GM06990 (cell line): ENCODE results near the gene LPP.

Source experiments
- DNase-seq: peaks from one replicate; pipeline ENCODE4 v3.0.0-alpha.2; 2011; ENCODE audit not compliant: insufficient read length; ENCODE audit errors: extremely low read depth
- H3K27me3 ChIP-seq: replicated peaks from 2 replicates; pipeline ENCODE4 v1.6.0; 2011; ENCODE audit warnings: low read length; ENCODE audit not compliant: control insufficient read depth, insufficient read depth
- H3K36me3 ChIP-seq: 2 replicates; pipeline ENCODE4 v1.5.1; 2011; ENCODE audit warnings: low read length; ENCODE audit not compliant: control insufficient read depth, insufficient read depth
- H3K4me3 ChIP-seq: replicated peaks from 2 replicates; pipeline ENCODE4 v1.5.1; 2011; ENCODE audit warnings: low read depth, mild to moderate bottlenecking, control low read depth, low read length
- TF ChIP-seq, protein P1 (sequence below): IDR thresholded peaks from 2 replicates; pipeline ENCODE4 v1.5.1; 2011; ENCODE audit warnings: low read length, control low read depth, mild to moderate bottlenecking, inconsistent platforms; ENCODE audit not compliant: insufficient read depth, poor library complexity, severe bottlenecking

LPP gene

DNA sequence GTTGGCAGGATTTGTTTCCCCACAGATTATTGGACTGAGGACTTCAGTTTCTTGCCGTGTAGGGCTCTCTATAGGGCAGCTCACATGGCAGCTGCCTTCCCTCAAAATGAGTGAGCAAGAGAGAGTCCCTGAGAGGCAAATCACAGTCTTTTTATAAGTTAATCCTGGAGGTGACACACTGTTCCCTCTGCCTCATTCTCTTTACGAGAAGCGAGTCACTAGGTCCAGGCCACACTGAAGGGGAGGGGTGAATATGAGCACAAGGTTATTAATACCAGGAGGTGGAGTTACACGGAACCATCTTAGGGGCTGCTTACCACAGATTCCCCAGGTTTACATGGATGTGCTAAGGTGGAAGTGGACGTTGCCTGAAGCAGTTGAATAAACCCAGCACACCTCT, 77.0 kb downstream of the LPP start:
- Histone ChIP-seq H3K4me3 (no peak overlapping the region), H3K27me3 (0 out of 2 replicates have a peak, but pooled peaks cover 1% of the 10 kb centered on the region), H3K36me3 (no peaks in the 10 kb centered on the region)
- no peak for DNase-seq
- TF ChIP-seq, protein P1, sequence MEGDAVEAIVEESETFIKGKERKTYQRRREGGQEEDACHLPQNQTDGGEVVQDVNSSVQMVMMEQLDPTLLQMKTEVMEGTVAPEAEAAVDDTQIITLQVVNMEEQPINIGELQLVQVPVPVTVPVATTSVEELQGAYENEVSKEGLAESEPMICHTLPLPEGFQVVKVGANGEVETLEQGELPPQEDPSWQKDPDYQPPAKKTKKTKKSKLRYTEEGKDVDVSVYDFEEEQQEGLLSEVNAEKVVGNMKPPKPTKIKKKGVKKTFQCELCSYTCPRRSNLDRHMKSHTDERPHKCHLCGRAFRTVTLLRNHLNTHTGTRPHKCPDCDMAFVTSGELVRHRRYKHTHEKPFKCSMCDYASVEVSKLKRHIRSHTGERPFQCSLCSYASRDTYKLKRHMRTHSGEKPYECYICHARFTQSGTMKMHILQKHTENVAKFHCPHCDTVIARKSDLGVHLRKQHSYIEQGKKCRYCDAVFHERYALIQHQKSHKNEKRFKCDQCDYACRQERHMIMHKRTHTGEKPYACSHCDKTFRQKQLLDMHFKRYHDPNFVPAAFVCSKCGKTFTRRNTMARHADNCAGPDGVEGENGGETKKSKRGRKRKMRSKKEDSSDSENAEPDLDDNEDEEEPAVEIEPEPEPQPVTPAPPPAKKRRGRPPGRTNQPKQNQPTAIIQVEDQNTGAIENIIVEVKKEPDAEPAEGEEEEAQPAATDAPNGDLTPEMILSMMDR, result no peak

DNA sequence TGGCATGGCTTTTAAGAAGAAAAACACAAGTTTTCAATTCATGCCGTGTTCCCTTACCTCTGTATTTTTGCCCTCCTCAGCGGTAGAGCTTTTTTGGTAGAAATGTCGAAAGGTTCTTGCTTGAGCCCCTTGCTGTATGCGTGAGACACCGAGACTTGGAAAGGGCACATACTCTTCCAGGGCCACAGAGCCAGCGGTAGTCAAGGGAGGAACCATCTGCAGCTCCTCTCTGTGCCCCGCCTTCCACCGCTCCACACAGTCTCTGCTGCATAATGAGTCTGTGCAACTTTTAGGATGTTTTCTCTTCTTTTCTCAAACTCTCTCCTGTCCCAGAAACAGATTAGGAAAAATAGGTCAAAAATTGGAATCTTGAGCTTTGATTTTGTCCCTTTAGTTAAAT, 77.5 kb downstream of the LPP start:
- no peaks in the 10 kb centered on the region for H3K36me3 ChIP-seq
- TF ChIP-seq, protein P1, result no peak
- no peak for DNase-seq

DNA sequence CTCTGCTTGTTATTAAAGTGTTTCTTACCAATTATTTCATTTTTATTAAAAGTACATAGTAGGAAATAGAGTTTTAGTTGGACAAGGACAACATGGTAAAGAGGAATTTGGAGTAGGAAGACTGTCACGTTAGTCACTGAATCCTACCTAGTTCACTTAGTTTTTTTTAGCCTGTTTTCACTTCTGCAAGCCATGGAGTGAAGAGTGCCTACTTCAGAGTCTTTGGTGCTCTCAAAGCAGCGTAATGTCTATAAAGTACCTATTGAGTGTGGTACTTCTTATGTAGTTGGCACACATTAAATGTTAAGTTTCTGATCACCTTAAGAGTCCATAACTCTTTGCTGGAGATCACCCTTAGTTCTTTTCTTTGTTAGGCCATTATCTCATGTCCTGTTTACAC, 78.7 kb downstream of the LPP start:
- Histone ChIP-seq H3K27me3 (0 out of 2 replicates have a peak, but pooled peaks cover 1% of the 10 kb centered on the region), H3K36me3 (no peaks in the 10 kb centered on the region), H3K4me3 (no peak overlapping the region)
- TF ChIP-seq, protein P1, result no peak
- DNase-seq, result no peak

More for the DNA sequence above, 77.5 kb downstream of the LPP start:
- H3K27me3 ChIP-seq, result 0 out of 2 replicates have a peak, but pooled peaks cover 1% of the 10 kb centered on the region
- H3K4me3 ChIP-seq, result no peak overlapping the region

DNA sequence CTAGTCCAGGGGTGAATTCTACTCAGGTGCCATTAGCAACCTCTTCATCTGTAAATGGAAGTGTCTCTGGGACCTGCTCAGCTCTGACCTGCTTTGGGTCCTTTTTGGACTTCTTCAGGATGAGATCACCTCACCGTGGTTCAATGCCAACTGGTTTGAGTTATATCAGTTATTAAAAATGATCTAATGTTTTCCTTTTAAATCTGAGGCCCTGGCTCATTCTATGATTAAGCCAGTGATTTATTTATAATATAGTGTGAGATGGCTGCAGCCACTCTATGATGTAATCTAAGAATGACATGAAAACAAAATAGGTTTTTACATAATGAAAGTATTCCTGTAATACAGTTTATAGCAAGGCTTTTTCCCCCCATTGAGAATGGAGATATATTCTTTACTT, 79.4 kb downstream of the LPP start:
- TF ChIP-seq, protein P1, result no peak
- H3K36me3 ChIP-seq, result no peaks in the 10 kb centered on the region
- H3K27me3 ChIP-seq, result 0 out of 2 replicates have a peak, but pooled peaks cover under 1% of the 10 kb centered on the region
- DNase-seq, result no peak
- no peak overlapping the region for H3K4me3 ChIP-seq

DNA sequence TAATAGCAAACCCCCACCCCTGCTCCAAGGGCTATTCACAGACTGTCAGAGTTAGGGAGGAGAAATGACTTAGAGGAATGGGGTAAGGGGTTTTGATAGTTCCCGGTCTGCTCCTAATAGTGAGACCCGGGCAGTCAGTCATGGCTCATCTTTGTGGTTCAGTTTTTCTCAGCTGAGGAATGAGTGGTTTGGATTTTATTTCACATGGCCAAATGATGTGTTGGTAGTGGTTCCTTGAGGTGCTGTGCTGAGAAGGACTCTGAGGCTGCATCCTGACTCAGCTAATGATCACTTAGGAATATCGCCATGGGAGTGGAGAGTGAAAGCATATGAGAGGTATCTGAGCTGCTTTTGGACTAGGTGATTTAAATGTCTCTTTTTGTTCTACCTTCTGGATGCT, 80.2 kb downstream of the LPP start:
- no peak overlapping the region for H3K4me3 ChIP-seq
- DNase-seq, result no peak
- H3K27me3 ChIP-seq, result no peaks in the 10 kb centered on the region
- H3K36me3 ChIP-seq, result no peaks in the 10 kb centered on the region
- TF ChIP-seq, protein P1, result no peak

DNA sequence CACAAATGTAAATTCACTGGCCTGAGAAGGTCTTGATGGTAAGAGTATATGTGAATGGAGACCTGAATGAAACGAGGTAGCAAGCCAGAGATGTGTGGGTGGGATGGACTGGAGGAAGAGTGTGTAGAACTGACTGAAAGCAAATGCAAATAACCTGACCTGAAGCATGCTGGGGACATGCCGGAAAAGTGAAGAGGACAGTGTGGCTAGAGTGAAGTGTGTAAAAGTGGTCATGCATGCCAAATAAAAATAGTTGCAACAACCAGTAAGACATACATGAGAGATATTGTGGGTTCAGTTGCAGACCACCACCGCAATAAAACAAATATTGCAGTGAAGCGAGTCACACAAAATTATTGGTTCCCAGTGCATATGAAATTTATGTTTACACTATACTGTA, 82.3 kb downstream of the LPP start:
- H3K36me3 ChIP-seq, result no peaks in the 10 kb centered on the region
- no peak for DNase-seq
- no peaks in the 10 kb centered on the region; the same call in 1 of the 2 replicates for H3K27me3 ChIP-seq
- no peak overlapping the region for H3K4me3 ChIP-seq
- TF ChIP-seq, protein P1, result no peak
